OCI-LY1 (cell line): Measurements from ENCODE around the gene IGF1R.

Experiments
- CTCF ChIP-seq: fragments of 200-600 bp; sonication (generic), shearing (Covaris generic); IDR thresholded peaks from 2 replicates; pipeline ENCODE4 v1.5.1; 2017; ENCODE audit warnings: mild to moderate bottlenecking, antibody characterized with exemption, low read length, moderate library complexity, mixed read lengths
- EZH2 ChIP-seq: fragments of 200-600 bp; sonication (generic), shearing (Covaris generic); IDR thresholded peaks from 2 replicates; pipeline ENCODE4 v1.8.0; 2017; ENCODE audit warnings: borderline replicate concordance, mixed run types, mild to moderate bottlenecking, antibody characterized with exemption, low read length, moderate library complexity, mixed read lengths

DNA sequence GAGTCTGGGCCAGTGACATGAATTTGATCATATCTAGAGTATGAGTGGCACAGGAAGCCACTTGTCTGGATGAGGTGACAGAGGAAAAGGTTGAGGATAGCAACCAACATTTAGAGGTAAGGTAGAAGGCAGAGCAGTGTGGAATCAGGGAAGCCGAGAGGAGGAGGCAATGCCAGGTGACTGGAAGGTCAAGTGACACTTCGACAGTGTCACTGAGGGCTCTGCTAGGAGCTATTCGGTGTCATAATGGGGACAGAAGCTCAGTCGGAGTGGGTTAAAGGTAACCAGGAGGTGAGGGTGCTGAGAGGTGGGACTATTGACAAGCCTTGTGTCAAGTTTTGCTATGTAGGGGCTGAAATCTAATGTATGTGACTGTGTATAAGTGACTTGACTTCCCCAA lies 56.7 kb downstream of the IGF1R start:
- TF ChIP-seq CTCF (no peak), EZH2 (no peak)
